C4-2B (cell line): ENCODE results near the gene ZNF98.

Source experiments
- H3K27ac ChIP-seq: fragments of 450-650 bp; 2 replicates; pipeline ENCODE4 v1.5.1; 2017
- CTCF ChIP-seq: fragments of 450-650 bp; conservative IDR thresholded peaks from 2 replicates; pipeline ENCODE4 v1.5.1; 2017; ENCODE audit warnings: mild to moderate bottlenecking
- ZFX ChIP-seq: fragments of 450-650 bp; IDR thresholded peaks from 2 replicates; pipeline ENCODE4 v1.6.1; 2017

ZNF98 gene

GRCh38 chr19:22422211-22422610 is at the start of gene ZNF98:
ZNF98 (minus strand) TSS chr19:22422346; CDS start chr19:22422224, 122 bp downstream.
- H3K27ac ChIP-seq: no peak within 1 kb of the TSS

GRCh38 chr19:22446605-22447004 is 24.5 kb upstream of the ZNF98 start:
- no peak overlapping the region for H3K27ac ChIP-seq
- TF ChIP-seq CTCF: no peak

More at GRCh38 chr19:22422211-22422610, at the start of gene ZNF98:
- no peak for TF ChIP-seq ZFX
- TF ChIP-seq CTCF: no peak

GRCh38 chr19:22438011-22438410 is 15.9 kb upstream of the ZNF98 start:
- TF ChIP-seq ZFX (no peak), CTCF (no peak)
- H3K27ac ChIP-seq: no peak overlapping the region

GRCh38 chr19:22427960-22428913 is 6.1 kb upstream of the ZNF98 start:
- no peak overlapping the region for H3K27ac ChIP-seq
- TF ChIP-seq ZFX: no peak
- TF ChIP-seq CTCF: no peak

- H3K27ac ChIP-seq: no peak overlapping the region
- TF ChIP-seq CTCF: no peak
- no peak for TF ChIP-seq ZFX
Observed at GRCh38 chr19:22427547-22427946, 5.4 kb upstream of the ZNF98 start.

GRCh38 chr19:22426901-22427300 is 4.8 kb upstream of the ZNF98 start:
- H3K27ac ChIP-seq: no peak overlapping the region
- TF ChIP-seq ZFX: no peak
- TF ChIP-seq CTCF: no peak

GRCh38 chr19:22421797-22422196 is 349 bp downstream of the ZNF98 start:
- TF ChIP-seq ZFX (no peak), CTCF (no peak)

More at GRCh38 chr19:22421797-22422196, 349 bp downstream of the ZNF98 start:
- H3K27ac ChIP-seq: no peak overlapping the region
